ENCODE data around the gene JADE2.

The JADE2 gene

GRCh38 chr5:134529460-134529859 is 4.0 kb downstream of the JADE2 start:
- DNase-seq (ENCODE audit: low spot score): no peak
- FAIRE-seq: no peak

DNA sequence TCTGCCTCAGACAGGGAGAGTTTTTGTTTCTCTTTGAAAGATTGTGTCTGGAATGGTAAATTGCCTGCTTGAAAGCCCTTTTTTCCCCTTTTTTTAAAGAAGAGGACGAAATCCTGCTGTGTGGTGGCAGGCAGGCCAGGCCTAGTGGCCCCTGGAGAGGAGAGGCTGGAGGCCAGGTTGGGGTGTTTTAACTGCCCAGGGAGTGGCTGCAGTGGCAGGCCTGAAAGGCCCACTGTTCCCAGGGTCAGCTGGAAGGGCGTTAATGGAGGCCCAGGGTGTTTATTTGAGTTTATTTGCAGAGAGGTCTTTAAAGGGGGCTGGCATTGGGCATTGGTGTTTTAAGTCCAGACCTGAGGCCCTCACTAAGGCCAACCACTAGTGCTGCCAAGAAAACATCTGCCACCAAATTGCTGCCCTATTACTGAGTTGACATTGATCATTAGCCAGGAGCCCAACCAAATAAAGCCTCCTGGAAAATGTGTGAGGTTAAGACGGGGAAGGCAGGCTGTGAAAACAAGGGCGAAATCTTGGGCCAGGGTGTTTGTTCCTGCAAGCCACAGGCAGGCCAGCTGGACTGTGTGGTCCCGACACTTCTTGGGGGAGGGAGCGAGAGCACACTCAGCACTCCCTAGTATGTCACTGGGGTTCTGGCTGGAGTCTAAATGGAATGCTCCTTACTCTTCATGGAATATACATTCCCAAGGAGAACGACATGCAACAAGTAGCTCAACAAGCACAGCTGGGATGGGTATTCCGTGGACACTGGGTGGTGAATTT is 5.0 kb downstream of the JADE2 start:
- DNase-seq (ENCODE audit: low spot score): no peak

DNA sequence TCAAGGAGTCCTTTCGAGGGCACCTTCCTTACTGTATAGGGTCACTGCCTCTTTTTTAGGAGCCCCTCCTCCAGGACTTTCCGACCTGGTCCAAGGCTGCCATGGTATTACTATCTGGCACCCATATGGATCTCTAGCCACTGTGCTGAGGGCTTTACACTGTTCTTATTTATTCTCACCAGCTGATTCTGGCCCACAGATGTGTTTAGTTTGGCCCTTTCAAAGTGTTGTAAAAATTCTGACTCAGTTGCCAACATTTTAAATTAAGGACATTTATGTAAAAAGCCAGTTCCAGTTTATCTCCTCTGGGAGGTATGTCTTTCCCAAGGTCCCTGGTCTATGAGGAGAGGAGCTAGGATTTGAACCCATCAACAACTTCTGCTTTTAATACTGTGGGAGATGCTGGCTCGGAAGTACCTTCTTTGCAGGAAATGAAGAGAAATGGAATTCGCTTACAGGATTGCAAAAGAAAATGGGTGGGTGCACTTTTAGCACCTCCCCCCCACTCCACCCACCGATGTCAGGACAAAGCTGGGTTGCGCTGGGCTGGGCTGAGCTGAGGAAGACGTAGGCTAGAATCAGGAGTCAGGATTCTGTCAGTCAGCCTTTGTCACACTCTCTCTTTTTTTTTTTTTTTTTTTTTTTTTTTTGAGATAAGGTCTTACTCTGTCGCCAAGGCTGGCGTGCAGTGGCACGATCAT is 7.8 kb downstream of the JADE2 start:
- DNase-seq (ENCODE audit: low spot score): no peak
- FAIRE-seq: no peak

More for the DNA sequence above, 5.0 kb downstream of the JADE2 start:
- no peak for FAIRE-seq

DNA sequence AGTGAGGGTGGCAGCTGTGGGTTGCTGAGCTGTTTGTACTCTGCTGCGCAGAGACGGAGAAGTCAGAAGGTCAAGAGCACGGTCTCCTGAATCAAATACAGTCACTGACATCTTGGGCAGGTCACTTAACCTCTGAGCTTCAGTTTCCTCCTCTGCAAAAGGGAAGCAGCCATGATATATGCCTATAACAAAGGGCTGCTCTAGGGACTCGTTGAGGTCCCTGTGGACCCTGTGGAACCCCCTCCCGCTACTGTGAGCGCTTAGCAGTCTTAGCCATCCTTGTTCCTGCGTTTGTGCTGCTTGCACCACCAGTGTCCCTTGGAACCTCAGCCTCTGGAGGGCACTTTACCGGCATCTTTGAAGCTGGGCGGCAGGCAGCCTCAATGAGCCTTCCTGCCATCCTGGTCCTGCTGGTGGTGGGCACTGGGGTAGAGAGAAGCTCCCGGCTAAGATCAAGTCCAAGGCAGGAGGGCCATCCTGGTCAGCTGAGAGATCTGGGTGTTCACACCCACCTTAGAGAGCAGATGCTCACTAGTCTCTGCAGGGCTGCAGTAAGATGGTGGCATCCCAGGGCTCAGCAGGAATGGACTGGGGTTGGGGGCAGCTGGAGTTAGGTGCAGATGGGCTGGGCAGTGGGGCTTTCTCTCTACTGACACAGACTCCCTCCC is 8.7 kb downstream of the JADE2 start:
- FAIRE-seq: no peak

DNA sequence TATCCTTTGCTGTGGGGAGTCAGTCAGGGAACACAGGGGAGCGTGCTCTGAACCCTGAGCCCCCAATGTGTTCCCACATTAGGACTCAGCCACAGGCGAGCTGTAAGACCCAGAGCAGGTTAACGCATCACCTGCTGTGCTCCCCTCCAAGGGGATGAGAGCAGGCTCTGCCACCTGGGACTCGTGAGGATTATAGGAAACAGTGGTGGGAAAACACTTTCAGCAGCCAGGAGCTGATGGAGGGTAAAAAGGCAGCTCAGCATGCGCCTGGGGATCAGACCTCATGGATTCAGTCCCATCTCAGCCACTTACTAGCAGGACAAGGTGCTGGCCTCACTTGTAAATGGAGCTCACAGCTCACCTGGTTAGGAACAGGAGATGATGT is 9.2 kb downstream of the JADE2 start:
- FAIRE-seq (no peak), DNase-seq (ENCODE audit: low spot score) (no peak)

More for the DNA sequence above, 8.7 kb downstream of the JADE2 start:
- DNase-seq (ENCODE audit: low spot score): no peak

DNA sequence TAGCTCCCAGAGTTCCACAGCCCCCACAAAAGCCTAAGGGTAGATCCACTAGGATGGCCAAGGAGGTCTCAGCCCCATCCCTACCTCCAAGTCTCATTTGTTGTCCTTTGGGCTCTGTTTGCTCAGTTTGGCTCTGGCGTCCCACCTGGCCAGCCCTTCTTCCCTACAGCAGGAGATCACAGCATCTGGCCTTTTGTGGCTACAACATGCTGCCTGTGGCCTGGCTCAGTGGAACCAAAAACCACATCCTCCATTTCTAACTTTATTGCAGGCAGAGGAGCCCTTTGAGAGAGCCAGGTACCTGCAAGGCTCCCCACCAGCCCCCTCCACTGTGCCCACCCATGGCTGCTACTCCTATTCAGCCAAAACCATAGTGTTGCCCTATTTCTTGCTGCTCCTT is 11.4 kb downstream of the JADE2 start:
- no peak for FAIRE-seq
- DNase-seq (ENCODE audit: low spot score): no peak

DNA sequence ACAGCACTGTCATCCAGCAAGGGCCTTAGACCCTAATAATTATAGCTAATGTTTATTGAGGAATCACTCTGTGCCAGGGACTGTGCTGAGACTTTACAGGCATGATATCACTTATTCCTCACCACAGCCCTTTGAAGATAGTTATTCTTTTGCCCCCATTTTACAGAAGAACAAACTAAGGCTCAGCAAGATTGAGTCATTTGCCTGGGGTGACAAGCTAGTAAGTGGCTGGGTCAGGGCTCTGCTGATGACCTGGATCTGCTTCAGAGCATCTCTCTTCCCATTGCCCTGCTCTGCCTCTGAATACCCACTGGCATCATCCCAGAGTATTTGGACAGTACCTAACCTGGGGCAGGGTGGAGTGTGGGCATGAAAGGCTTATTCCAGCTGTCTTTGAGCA is 11.8 kb downstream of the JADE2 start:
- DNase-seq (ENCODE audit: low spot score): no peak
- FAIRE-seq: no peak

GRCh38 chr5:134538296-134538695 is 12.8 kb downstream of the JADE2 start:
- DNase-seq (ENCODE audit: low spot score) (no peak), FAIRE-seq (no peak)

DNA sequence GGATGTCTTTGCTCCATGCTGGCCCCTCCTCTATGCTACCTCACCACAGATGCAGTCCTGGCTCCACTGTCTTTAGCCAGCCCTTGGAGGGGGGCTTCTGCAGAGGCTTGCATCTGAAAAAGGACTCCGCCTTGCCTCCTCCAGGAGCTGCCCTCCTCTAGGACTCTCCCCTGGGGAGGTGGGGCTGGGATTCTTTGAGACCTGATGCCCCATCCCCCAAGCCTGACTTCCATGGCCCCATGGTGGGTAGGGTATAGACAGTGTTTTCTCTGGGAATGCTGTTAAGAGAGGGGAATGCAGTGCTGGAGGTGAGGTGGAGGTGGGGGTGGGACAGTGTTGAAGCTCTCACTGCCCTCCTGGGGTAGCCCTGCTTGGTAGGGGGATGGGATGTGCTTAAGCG is 14.3 kb downstream of the JADE2 start:
- no peak for FAIRE-seq
- DNase-seq (ENCODE audit: low spot score): no peak

DNA sequence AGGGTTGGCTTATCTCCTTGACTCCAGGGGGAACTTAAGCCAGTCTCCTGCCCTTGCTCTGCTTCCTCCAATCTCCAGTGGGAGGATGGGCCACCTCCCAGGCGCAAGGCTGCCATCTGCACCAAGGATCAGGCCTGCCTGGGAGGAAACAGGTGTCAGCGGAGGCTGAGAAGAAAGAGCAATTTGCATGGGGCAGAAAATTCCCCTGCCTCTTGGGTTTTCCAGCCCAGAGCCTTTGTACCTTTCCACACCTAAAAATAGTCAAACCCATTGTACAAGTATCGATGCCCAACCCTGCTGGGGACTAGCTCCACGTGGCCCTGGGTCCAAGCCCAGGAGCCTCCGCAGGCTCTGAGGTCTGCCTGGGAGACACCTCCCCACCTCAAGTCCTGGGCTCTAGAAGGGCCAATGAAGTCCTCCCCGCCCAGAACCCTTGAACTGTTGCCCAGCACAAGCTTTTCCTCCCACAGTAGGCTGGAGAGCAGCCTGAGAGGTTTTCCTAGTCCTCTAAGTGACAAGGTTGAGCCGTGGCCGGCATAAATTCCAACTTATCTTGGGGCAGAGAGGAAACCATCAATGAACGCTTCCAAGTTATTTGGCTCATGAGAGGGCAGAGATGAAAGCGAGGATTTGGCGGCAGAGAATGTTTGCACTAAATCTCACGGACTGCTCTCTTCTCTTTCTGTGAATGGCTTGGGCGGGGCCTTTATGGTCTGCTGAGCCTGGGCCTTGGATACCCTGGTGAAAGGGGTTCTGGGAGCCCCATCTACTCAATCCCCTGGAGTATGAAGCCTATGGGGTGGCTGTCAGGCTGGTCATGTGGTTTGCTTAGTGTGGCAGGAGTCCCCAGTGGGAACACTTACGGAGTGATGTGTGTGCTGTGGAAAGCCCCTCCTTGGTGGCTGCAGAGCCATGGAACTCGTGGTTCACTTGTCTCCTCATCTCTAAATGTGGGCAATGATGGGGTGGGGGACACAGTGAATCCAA is 15.6 kb downstream of the JADE2 start:
- FAIRE-seq (no peak), DNase-seq (ENCODE audit: low spot score) (no peak)

GRCh38 chr5:134541736-134542376 is 16.4 kb downstream of the JADE2 start:
- FAIRE-seq (no peak), DNase-seq (ENCODE audit: low spot score) (no peak)

DNA sequence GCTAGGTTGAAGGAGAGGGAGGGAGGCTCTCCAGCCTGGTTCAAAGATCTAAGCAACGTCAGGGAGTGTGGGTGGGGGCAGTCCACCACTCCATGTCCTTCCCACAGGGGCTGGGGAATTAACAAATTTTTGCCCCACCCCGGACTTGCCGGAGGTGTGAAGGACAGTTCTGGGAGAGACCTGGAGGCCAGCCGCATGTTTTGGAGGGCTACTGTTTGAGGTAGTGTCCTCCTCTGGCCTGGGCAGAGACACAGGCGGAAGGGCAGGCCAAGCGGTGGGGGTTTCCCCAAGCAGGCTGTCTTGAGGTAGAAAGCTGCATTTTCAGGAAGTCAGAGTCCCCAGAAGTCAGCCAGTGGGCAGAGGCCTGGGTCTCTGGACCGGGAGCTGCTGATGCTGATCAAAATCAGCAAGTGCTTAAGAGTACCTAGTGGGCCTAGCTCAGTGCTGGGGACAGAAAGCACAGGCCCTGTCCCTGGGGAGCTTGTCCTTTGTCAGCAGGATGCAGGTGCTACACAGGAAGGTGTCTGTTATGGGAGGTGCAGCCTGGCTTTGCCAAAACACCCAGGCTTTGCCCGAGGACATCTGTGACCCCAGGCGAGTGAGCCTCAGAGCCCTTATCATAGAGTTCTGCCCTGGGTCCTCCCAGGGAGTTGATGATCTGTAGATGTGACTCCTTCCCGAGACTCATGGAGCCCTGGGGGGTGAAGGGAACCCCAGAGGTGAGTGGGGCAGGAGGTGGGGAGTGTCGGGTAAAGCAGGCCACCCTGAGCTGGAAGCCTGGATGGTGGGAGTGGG is 18.5 kb downstream of the JADE2 start:
- DNase-seq (ENCODE audit: low spot score) (no peak), FAIRE-seq (no peak)

DNA sequence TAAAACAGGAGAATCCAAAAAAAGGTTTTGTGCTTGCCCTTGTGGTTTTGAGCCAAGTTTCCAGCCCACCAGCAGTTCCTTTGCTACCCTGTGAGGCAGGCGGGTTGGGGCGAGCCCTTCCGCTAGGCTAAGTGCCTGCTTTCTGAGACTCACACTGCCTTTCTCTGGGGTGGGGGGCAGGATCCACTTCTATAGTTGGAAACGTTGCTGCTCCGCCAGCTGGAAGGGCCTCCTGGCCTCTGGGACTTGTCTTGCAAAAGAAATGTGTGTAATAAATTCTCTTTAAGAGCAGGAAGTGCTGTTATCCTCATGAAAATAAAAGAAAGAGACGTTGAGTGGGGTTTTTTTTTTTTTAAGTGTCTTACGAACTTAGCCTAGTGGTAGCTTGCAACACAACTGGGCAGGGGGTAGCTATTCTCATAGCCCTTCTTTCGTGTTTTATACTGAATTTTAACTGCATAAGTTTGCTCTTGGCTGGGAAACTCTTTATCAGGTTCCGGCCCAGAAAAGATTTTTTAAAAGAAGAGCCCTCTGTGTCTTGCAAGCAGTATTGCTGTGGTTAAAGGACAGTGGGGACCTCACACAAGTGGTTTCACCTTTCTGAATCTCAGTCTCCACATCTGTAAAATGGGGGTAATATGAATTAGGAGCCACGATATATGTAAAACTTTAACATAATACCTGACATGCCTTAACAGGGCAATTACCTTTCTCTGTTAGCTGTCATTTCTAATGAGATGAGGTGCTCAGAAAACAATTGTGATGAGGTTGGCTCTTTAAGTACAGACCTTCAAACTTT is 19.8 kb downstream of the JADE2 start:
- FAIRE-seq (no peak), DNase-seq (ENCODE audit: low spot score) (no peak)

- no peak for FAIRE-seq
- no peak for DNase-seq (ENCODE audit: low spot score)
These were observed 21.6 kb downstream of the JADE2 start for GRCh38 chr5:134547066-134547465.

DNA sequence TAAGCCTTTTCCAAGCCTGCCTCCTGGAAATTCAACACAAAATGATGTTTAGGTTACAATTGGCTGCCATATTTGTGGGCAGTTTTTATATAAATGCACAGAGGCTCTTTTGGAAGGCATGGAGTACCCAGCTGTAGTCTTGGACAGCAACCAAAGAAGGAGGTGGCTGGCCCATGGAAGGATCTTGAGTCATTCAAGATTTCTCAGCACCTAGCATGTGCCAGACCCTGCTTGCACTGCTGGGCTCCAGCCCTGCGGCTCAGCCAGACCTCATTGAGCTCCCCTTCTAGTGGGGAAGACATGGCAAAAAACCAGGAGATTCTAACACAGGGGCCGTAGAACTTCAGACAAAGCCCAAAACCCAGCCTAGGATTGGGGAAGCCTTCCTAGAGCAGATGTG is 22.1 kb downstream of the JADE2 start:
- FAIRE-seq (no peak), DNase-seq (ENCODE audit: low spot score) (peak; percentile 14)

DNA sequence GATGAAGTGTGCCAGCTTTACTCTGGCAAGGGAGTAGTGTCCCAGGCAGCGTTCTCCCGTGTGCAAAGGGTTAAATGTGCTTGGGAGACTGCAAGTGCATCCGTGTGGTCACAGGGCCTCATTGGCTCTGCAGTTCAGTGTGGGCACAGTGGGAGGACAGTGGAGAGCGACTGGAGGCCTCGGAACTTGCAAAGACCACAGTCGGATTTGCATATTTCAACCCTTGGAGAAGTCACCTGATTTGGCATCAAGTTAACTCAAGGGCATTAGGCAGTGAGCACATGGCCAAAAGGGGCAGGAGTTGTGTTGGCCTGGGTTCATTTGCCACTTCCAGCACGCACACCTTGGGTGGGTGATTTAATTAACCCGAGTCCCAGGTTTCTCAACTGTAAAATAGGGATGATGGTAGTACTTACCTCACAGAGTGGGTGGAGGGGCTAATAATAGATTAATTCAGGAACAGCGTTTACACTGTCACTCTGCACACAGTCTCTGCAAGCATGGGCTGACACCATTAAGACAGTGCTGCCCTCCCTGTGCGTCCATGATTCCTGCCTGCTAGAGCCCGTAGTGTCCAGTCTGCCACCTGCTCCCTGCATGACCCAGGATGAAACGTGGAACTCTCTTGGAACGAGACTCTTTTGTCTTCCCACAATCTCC is 22.7 kb downstream of the JADE2 start:
- FAIRE-seq: no peak

DNA sequence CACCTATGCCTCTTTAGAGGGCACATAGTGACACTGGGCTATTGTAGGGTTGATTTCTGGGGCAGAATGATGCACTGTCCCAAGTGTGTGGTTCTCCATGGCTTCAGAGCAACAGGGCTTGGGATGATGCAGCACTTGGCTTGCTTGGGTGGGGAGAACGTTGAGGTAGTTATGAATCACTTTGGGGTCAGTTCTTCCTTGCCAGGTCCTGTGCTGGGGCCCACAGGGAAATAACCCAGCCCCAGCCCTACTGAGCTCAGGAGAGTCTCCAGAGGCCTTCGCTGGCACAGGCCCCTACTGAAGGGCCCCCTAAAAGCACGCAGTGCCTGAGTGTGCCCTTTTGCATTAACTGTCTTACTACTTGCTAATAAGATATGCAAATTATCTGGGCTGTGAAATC is 24.2 kb downstream of the JADE2 start:
- FAIRE-seq: no peak
- DNase-seq (ENCODE audit: low spot score): peak; percentile 68

More for the DNA sequence above, 22.7 kb downstream of the JADE2 start:
- no peak for DNase-seq (ENCODE audit: low spot score)

All from RCC 7860 (cell line).